Kidney (tissue), 14 donors: Measurements from ENCODE around the gene PIGP. TPM values are rescaled to one million over a fixed set of nuclear protein-coding genes. Genes with fewer than 3 reads are reported as not detected.

Experiments
- DNase-seq, 5 donors: peaks; one replicate each; pipeline ENCODE4 v3.0.0-alpha.2; 2013 to 2020
- FAIRE-seq: peaks from 2 replicates; lab custom pipeline; 2012; peaks lifted over from hg19 to GRCh38; lab: Jason Lieb, UNC
- H3K27ac ChIP-seq, 2 donors: one replicate each; pipeline ENCODE4 v1.7.0; 2013; ENCODE audit warnings: low read depth in 2 of 2, low read length in 2 of 2, inconsistent platforms in 1 of 2
- H3K27me3 ChIP-seq: one replicate; pipeline ENCODE4 v1.7.1; 2013; ENCODE audit warnings: low read length, inconsistent platforms; ENCODE audit not compliant: control insufficient read depth, insufficient read depth
- H3K36me3 ChIP-seq, 3 donors: one replicate each; pipeline versions ENCODE4 v1.7.0 to v1.7.1; 2013; ENCODE audit warnings: low read length in 3 of 3, control low read depth in 1 of 3, inconsistent platforms in 1 of 3; ENCODE audit not compliant: insufficient read depth in 3 of 3, control insufficient read depth in 2 of 3
- H3K4me1 ChIP-seq, 3 donors: one replicate each; pipeline versions ENCODE4 v1.7.0 to v1.7.1; 2013; ENCODE audit warnings: low read length in 3 of 3, inconsistent platforms in 1 of 3, low read depth in 1 of 3; ENCODE audit not compliant: control insufficient read depth in 2 of 3, insufficient read depth in 2 of 3
- H3K4me3 ChIP-seq, 3 donors: one replicate each; pipeline versions ENCODE4 v1.7.0 to v1.8.1; 2013; ENCODE audit warnings: low read length in 3 of 3, control low read depth in 1 of 3, inconsistent platforms in 1 of 3
- H3K9ac ChIP-seq, 3 donors: one replicate each; pipeline versions ENCODE4 v1.7.0 to v1.7.1; 2013; ENCODE audit warnings: low read length in 3 of 3, control low read depth in 1 of 3, inconsistent platforms in 1 of 3
- H3K9me3 ChIP-seq, 3 donors: one replicate each; pipeline versions ENCODE4 v1.7.0 to v1.7.1; 2013; ENCODE audit warnings: low read length in 3 of 3, control low read depth in 1 of 3, inconsistent platforms in 1 of 3; ENCODE audit not compliant: control insufficient read depth in 2 of 3, insufficient read depth in 1 of 3
- CTCF ChIP-seq: IDR thresholded peaks from 3 replicates; pipeline ENCODE4 v1.5.1; 2012; ENCODE audit warnings: mild to moderate bottlenecking, moderate library complexity, borderline replicate concordance; ENCODE audit not compliant: insufficient read depth; ENCODE audit errors: extremely low read depth
- intact Hi-C: fragments of 100-400 bp; cut with DNase I; formaldehyde crosslinking; loops from one replicate; pipeline ENCODE4 v1.11.1; 2022
- polyA plus RNA-seq: library from polyadenylated mRNA; stranded (reverse); fragments of 350-450 nt; fragmentation: Illumina TruSeq; extraction: RNeasy Lipid Tissue Mini Kit (QIAGEN cat#74804); gene quantifications from one replicate; pipeline ENCODE4 v1.2.3, GENCODE V29; 2014; ENCODE audit warnings: low read depth, low replicate concordance; ENCODE audit not compliant: insufficient read depth
- total RNA-seq: library from RNA; stranded (reverse); fragmentation: NEBNext Ultra II Directional; extraction: Animal tissue kit (Norgen Biotek cat#: 25700); gene quantifications from one replicate; pipeline ENCODE4 v1.2.1, GENCODE V29; 2021
- donor health status: control.
- donor health status: control.
- donor health status: control.
- donor health status: control.
- donor health status: control.
- donor health status: DM: yes; HTN: yes; CAD: no.
- donor health status: Normal renal cell carcinoma (clear cell type).

PIGP gene
- total and polyA plus RNA-seq, 2 donors from 2014 or later = 23.7 to 49.2 TPM

- Histone ChIP-seq H3K27ac (no peak overlapping the region), H3K9ac (no peak overlapping the region), H3K9me3 (no peaks in the 10 kb centered on the region), H3K4me3 (no peak overlapping the region), H3K36me3 (no peaks in the 10 kb centered on the region), H3K4me1 (no peaks in the 10 kb centered on the region), H3K27me3 (no peaks in the 10 kb centered on the region)
- intact Hi-C loops = no loop called here
- DNase-seq (no peak), FAIRE-seq (no peak)
- TF ChIP-seq CTCF = no peak
Measured at GRCh38 chr21:37032877-37033471, 39.9 kb downstream of the PIGP start.

GRCh38 chr21:37032293-37032692 lies 40.6 kb downstream of the PIGP start:
- no peaks in the 10 kb centered on the region for H3K36me3 ChIP-seq
- no peak for FAIRE-seq
- H3K9ac ChIP-seq = no peak overlapping the region
- H3K27ac ChIP-seq = no peak overlapping the region
- H3K9me3 ChIP-seq = no peaks in the 10 kb centered on the region
- no peaks in the 10 kb centered on the region for H3K4me1 ChIP-seq
- H3K27me3 ChIP-seq = no peaks in the 10 kb centered on the region
- no peak for DNase-seq
- TF ChIP-seq CTCF = no peak
- intact Hi-C loops = no loop called here
- H3K4me3 ChIP-seq = no peak overlapping the region

- intact Hi-C loops = no loop called here
- no peak for DNase-seq
- Histone ChIP-seq H3K4me3 (no peak overlapping the region), H3K27ac (no peak overlapping the region), H3K36me3 (no peaks in the 10 kb centered on the region), H3K9ac (no peak overlapping the region), H3K27me3 (no peaks in the 10 kb centered on the region), H3K4me1 (no peaks in the 10 kb centered on the region), H3K9me3 (no peaks in the 10 kb centered on the region)
- no peak for FAIRE-seq
- TF ChIP-seq CTCF = no peak
Measured at GRCh38 chr21:37030864-37031263, 42.0 kb downstream of the PIGP start.

GRCh38 chr21:37028570-37028969 lies 44.3 kb downstream of the PIGP start:
- no peak overlapping the region for H3K9ac ChIP-seq
- H3K9me3 ChIP-seq = no peaks in the 10 kb centered on the region
- H3K4me3 ChIP-seq = no peak overlapping the region
- H3K4me1 ChIP-seq = no peaks in the 10 kb centered on the region
- H3K36me3 ChIP-seq = no peaks in the 10 kb centered on the region
- TF ChIP-seq CTCF = no peak
- no peaks in the 10 kb centered on the region for H3K27me3 ChIP-seq
- FAIRE-seq (no peak), DNase-seq (peak in 1 of 5 donors; percentile 31)
- intact Hi-C loops = no loop called here
- H3K27ac ChIP-seq = no peak overlapping the region
